SU-DHL-6 (cell line): ENCODE data around the gene AATK.

Experiments
- H2AFZ ChIP-seq: fragments of 200-600 bp; sonication (generic); 2 replicates; pipeline ENCODE4 v1.6.1; 2014; ENCODE audit warnings: low read depth, mild to moderate bottlenecking, moderate library complexity, mixed read lengths, antibody characterized with exemption, low read length; ENCODE audit not compliant: severe bottlenecking
- H3F3A ChIP-seq: fragments of 200-600 bp; shearing (Covaris generic); 2 replicates; pipeline ENCODE4 v1.6.0; 2016; ENCODE audit warnings: antibody characterized with exemption, mild to moderate bottlenecking; ENCODE audit not compliant: insufficient read depth
- H3K27ac ChIP-seq: fragments of 200-600 bp; sonication (generic); 2 replicates; pipeline ENCODE4 v1.5.1; 2016; ENCODE audit warnings: low read depth, mild to moderate bottlenecking, low read length, moderate library complexity, mixed read lengths
- H3K27me3 ChIP-seq: fragments of 200-600 bp; sonication (generic), shearing (Covaris generic); 2 replicates; pipeline ENCODE4 v1.6.0; 2014; ENCODE audit warnings: mild to moderate bottlenecking, low read length
- H3K36me3 ChIP-seq: fragments of 200-600 bp; sonication (generic); 2 replicates; pipeline ENCODE4 v1.6.1; 2014; ENCODE audit warnings: mild to moderate bottlenecking, low read length, mixed read lengths
- H3K4me2 ChIP-seq: fragments of 300-600, 200-600 bp; shearing (Covaris generic), sonication (generic); 2 replicates; pipeline ENCODE4 v1.6.0; 2014; ENCODE audit warnings: low read length, low read depth, mild to moderate bottlenecking; ENCODE audit not compliant: poor library complexity, severe bottlenecking
- H3K4me3 ChIP-seq: fragments of 200-600 bp; sonication (generic); 2 replicates; pipeline ENCODE4 v1.5.1; 2014; ENCODE audit warnings: antibody characterized with exemption, low read length, mild to moderate bottlenecking, mixed read lengths; ENCODE audit not compliant: insufficient read depth, poor library complexity, severe bottlenecking
- H3K79me2 ChIP-seq: fragments of 200-600 bp; sonication (generic); 2 replicates; pipeline ENCODE4 v1.6.1; 2014; ENCODE audit warnings: mild to moderate bottlenecking, low read length, moderate library complexity; ENCODE audit not compliant: insufficient read depth
- H3K9ac ChIP-seq: fragments of 200-600 bp; sonication (generic); 2 replicates; pipeline ENCODE4 v1.7.0; 2014; ENCODE audit warnings: mild to moderate bottlenecking, low read length
- H3K9me2 ChIP-seq: fragments of 200-600 bp; sonication (generic); replicated peaks from 2 replicates; pipeline ENCODE4 v1.6.1; 2014; ENCODE audit warnings: low read length; ENCODE audit not compliant: insufficient read depth
- H3K9me3 ChIP-seq: fragments of 200-600 bp; sonication (generic); 2 replicates; pipeline ENCODE4 v1.6.1; 2014; ENCODE audit warnings: low read length, mixed read lengths; ENCODE audit not compliant: insufficient read depth
- H4K20me1 ChIP-seq: fragments of 200-600 bp; sonication (generic); 2 replicates; pipeline ENCODE4 v1.6.1; 2014; ENCODE audit warnings: low read depth, mild to moderate bottlenecking, antibody characterized with exemption, low read length, moderate library complexity, mixed read lengths
- EZH2phosphoT487 ChIP-seq: fragments of 200-600 bp; sonication (generic), shearing (Covaris generic); conservative IDR thresholded peaks from 2 replicates; pipeline ENCODE4 v1.6.1; 2018; ENCODE audit warnings: mild to moderate bottlenecking, antibody characterized with exemption, low read length, moderate library complexity, mixed read lengths
- TF ChIP-seq, protein P1 (sequence below): fragments of 200-600 bp; sonication (generic); IDR thresholded peaks from one replicate; pipeline ENCODE4 v1.5.1; 2017; ENCODE audit warnings: antibody characterized with exemption, mild to moderate bottlenecking, low read length, moderate library complexity; ENCODE audit not compliant: insufficient read depth, poor library complexity, severe bottlenecking

AATK gene

DNA sequence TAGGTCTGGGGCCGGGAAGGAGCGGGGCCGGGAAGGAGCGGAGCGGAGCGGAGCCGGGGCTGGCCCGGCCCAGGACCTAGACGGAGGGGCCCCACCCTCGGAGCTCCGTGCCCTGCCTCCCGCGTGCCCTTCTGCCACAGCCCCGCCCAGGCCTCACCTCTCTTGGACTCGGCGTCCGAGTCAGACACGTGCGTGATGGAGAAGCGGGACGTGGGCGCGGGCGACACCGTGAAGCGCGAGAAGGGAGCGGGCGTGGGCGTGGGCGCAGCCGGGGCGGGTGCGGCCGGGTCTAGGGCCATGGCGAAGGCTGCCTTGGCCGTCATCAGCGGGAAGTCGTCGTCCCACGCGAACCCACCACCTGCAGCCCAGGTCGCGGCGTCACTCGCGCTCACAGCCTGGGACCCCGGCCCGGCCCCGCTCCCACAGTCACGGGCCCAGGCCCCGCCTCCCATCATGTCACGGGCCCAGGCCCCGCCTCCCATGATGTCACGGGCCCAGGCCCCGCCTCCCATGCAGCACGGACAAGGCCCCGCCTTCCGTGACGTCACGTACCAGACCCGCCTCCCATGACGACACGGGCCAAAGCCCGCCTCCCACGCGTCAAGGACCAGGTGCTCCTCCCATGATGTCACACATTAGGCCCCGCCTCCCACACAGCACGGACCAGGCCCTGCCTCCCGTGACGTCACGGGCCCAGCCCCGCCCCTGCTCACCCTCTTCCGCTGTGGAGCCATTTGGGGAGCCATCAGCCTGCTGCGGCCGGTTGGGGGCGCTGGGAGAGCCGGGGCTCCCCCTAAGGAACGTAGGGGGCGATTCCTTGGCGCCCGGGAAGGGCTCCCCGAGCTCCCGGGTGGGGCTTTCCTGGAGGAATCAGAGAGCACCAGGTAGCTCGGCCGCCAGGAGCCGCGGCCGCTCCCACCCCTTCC, 46.5 kb downstream of the AATK start:
- TF ChIP-seq, protein P1, sequence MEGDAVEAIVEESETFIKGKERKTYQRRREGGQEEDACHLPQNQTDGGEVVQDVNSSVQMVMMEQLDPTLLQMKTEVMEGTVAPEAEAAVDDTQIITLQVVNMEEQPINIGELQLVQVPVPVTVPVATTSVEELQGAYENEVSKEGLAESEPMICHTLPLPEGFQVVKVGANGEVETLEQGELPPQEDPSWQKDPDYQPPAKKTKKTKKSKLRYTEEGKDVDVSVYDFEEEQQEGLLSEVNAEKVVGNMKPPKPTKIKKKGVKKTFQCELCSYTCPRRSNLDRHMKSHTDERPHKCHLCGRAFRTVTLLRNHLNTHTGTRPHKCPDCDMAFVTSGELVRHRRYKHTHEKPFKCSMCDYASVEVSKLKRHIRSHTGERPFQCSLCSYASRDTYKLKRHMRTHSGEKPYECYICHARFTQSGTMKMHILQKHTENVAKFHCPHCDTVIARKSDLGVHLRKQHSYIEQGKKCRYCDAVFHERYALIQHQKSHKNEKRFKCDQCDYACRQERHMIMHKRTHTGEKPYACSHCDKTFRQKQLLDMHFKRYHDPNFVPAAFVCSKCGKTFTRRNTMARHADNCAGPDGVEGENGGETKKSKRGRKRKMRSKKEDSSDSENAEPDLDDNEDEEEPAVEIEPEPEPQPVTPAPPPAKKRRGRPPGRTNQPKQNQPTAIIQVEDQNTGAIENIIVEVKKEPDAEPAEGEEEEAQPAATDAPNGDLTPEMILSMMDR, result no peak
- no peak for TF ChIP-seq EZH2phosphoT487
- no peak overlapping the region for H3K4me3 ChIP-seq
- no peaks in the 10 kb centered on the region for H3K79me2 ChIP-seq
- no peak overlapping the region for H2AFZ ChIP-seq
- no peaks in the 10 kb centered on the region for H3K9me3 ChIP-seq
- no peaks in the 10 kb centered on the region for H4K20me1 ChIP-seq
- no peaks in the 10 kb centered on the region for H3K9me2 ChIP-seq
- H3K4me2 ChIP-seq, result no peak overlapping the region
- no peaks in the 10 kb centered on the region for H3F3A ChIP-seq
- no peak overlapping the region for H3K9ac ChIP-seq
- no peak overlapping the region for H3K27ac ChIP-seq
- no peaks in the 10 kb centered on the region for H3K27me3 ChIP-seq
- no peaks in the 10 kb centered on the region for H3K36me3 ChIP-seq

DNA sequence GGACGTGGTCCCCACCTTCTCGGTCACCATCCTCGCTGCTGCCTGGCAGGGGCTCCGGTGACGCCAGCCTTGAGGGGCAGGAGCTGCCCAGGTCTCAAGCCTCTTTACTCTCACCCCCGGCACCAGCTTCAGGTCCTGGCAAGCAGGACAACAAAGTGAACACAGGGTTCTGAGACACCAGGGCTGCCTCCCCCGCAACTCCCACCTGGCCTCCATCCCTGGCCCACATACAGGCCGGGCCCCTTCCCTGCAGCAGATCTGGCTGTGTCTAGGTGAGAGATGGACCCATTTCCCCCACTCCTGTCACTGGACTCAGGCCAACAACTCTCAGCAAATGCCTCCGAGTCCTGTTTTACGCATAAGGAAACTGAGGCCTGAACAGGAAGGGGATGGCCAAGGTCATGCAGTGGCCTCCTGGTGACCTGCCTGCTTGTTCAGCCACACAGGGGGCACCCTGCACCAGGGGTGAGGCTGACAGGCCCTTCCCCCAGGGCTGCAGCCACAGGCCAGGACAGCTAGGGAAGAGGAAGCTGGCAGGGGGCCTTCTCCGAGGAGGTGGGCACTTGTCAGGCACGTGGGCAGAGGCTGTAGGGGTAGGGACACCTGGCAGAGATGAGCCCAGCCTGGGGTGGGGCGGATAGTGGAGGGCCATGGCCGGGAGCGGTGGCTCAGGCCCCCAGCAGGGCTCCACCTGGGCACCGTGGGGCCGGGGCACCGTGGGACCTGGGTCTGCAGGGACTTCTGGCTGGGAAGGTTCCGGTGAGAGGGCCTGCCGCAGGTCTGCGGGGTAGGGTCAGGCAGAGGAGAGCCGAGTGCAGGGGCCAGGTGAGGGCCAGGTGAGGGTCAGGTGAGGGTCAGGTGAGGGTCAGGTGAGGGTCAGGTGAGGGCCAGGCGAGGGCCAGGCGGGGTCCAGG, 47.5 kb downstream of the AATK start:
- no peaks in the 10 kb centered on the region for H3K27me3 ChIP-seq
- no peaks in the 10 kb centered on the region for H3K9me2 ChIP-seq
- H3K9ac ChIP-seq, result no peak overlapping the region
- H3K36me3 ChIP-seq, result no peaks in the 10 kb centered on the region
- H3K27ac ChIP-seq, result no peak overlapping the region
- no peak for TF ChIP-seq EZH2phosphoT487
- no peak overlapping the region for H3K4me3 ChIP-seq
- no peaks in the 10 kb centered on the region for H4K20me1 ChIP-seq
- H3K4me2 ChIP-seq, result no peak overlapping the region
- H3K79me2 ChIP-seq, result no peaks in the 10 kb centered on the region
- no peaks in the 10 kb centered on the region for H3K9me3 ChIP-seq
- no peaks in the 10 kb centered on the region for H3F3A ChIP-seq
- no peak overlapping the region for H2AFZ ChIP-seq

DNA sequence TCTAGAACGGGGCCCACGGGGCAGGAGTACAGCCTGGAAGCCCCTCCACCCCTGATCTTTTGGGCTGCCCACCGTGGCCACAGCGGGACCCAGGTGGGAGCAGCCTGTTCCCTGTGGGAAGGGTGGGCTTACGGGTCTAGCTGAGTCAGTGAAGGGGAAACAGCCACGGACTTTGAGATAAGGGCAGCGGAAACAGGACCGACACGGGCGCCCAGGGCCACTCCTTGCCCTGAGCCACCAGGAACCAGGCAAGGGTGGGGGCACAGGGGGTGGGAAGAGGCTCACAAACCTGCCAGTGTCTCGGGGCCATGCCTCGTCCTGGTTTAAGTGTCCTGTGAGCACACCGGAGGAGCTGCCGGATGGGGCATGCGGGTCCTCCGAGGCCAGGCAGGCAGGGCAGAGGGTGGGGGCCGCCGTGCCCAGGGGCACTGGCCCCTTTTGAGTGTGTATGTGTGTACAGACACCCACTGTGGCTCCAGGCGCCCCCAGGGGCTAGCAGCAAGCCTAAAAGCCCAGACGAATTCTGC, 48.3 kb downstream of the AATK start:
- Histone ChIP-seq H3K27me3 (no peaks in the 10 kb centered on the region), H3K9ac (no peak overlapping the region), H3K9me2 (no peaks in the 10 kb centered on the region), H3K79me2 (no peaks in the 10 kb centered on the region), H3K36me3 (no peaks in the 10 kb centered on the region), H2AFZ (no peak overlapping the region), H3K27ac (no peak overlapping the region), H3K4me2 (no peak overlapping the region), H3F3A (no peaks in the 10 kb centered on the region), H3K9me3 (no peaks in the 10 kb centered on the region), H4K20me1 (no peaks in the 10 kb centered on the region), H3K4me3 (no peak overlapping the region)
- TF ChIP-seq, protein P1, result no peak
- no peak for TF ChIP-seq EZH2phosphoT487
